Measurements from ENCODE around the gene MYL12B. TPM values are rescaled to one million over a fixed set of nuclear protein-coding genes. Genes with fewer than 3 reads are reported as not detected.

The MYL12B gene
- total RNA-seq, 2 experiments from 2014 or later = 230 to 260 TPM

- TF ChIP-seq CTCF (conservative IDR thresholded peaks at IDR 0.05; ENCODE audit: low read length) (no peak), EZH2phosphoT487 (IDR thresholded peaks at IDR 0.05; ENCODE audit: borderline replicate concordance, low read depth, low read length) (no peak)
- Histone ChIP-seq H3K4me3 (ENCODE audit: low read depth, low read length, poor library complexity, severe bottlenecking) (peak overlapping the region; percentile 16), H3K79me2 (ENCODE audit: insufficient read depth, low read depth, low read length) (no peaks in the 10 kb centered on the region), H3K36me3 (ENCODE audit: insufficient read depth, low read length) (no peaks in the 10 kb centered on the region), H3K4me1 (ENCODE audit: insufficient read depth, low read length, poor library complexity, severe bottlenecking) (peaks cover 42% of the 10 kb centered on the region), H2AFZ (ENCODE audit: low read length) (peak overlapping the region; percentile 97), H3K4me2 (ENCODE audit: low read length) (peak overlapping the region; percentile 57), H3K9me3 (ENCODE audit: low read length) (no peaks in the 10 kb centered on the region), H4K20me1 (ENCODE audit: insufficient read depth, low read length) (no peaks in the 10 kb centered on the region), H3K27ac (ENCODE audit: low read depth, low read length, poor library complexity, severe bottlenecking) (peak overlapping the region; percentile 44), H3K9me2 (ENCODE audit: insufficient read depth, low read length) (no peaks in the 10 kb centered on the region)
- peak; percentile 33 for DNase-seq (ENCODE audit: low spot score)
- ChIA-PET CTCF (ENCODE audit: unreplicated experiment) (interaction anchor here (1.1 to 2.1 kb wide), 2 partner anchors 20 to 23 kb away, joined by 3 to 4 read pairs; no protein-coding TSS in a partner anchor), POLR2A (interaction anchor here (0.6 to 1.5 kb wide), 6 partner anchors 8 to 973 kb away, joined by 3 to 4 read pairs (median 3); no protein-coding TSS in a partner anchor)
- intact Hi-C loops (cut with micrococcal nuclease; ENCODE audit: unreplicated experiment) = loop anchor here (1.0 kb wide), 1 partner anchor 42 kb away; no protein-coding TSS in a partner anchor
- BruUV-seq (replicated peaks) = no TSS peak
Measured at GRCh38 chr18:3319894-3320454, 58.0 kb downstream of the MYL12B start.

- no peaks in the 10 kb centered on the region for H3K79me2 ChIP-seq (ENCODE audit: insufficient read depth, low read depth, low read length)
- POLR2A ChIA-PET = interaction anchor here (0.6 kb wide), 1 partner anchor 145 kb away, joined by 4 read pairs; no protein-coding TSS in a partner anchor
Measured at GRCh38 chr18:3321133-3321812, 59.3 kb downstream of the MYL12B start.

More at GRCh38 chr18:3321133-3321812, 59.3 kb downstream of the MYL12B start:
- Histone ChIP-seq H3K4me1 (ENCODE audit: insufficient read depth, low read length, poor library complexity, severe bottlenecking) (peaks cover 42% of the 10 kb centered on the region), H3K4me2 (ENCODE audit: low read length) (peak overlapping the region; percentile 57), H2AFZ (ENCODE audit: low read length) (peak overlapping the region; percentile 97), H3K27ac (ENCODE audit: low read depth, low read length, poor library complexity, severe bottlenecking) (peak overlapping the region; percentile 44), H3K9me3 (ENCODE audit: low read length) (no peaks in the 10 kb centered on the region; the same call in 1 of the 2 replicates), H3K36me3 (ENCODE audit: insufficient read depth, low read length) (no peaks in the 10 kb centered on the region), H4K20me1 (ENCODE audit: insufficient read depth, low read length) (no peaks in the 10 kb centered on the region), H3K4me3 (ENCODE audit: low read depth, low read length, poor library complexity, severe bottlenecking) (no peak overlapping the region), H3K9me2 (ENCODE audit: insufficient read depth, low read length) (no peaks in the 10 kb centered on the region)
- intact Hi-C loops (cut with micrococcal nuclease; ENCODE audit: unreplicated experiment) = no loop called here
- BruUV-seq (replicated peaks) = no TSS peak
- no peak for TF ChIP-seq EZH2phosphoT487 (IDR thresholded peaks at IDR 0.05; ENCODE audit: borderline replicate concordance, low read depth, low read length)
- TF ChIP-seq CTCF (conservative IDR thresholded peaks at IDR 0.05; ENCODE audit: low read length) = no peak
- DNase-seq (ENCODE audit: low spot score) = peak; percentile 48
- CTCF ChIA-PET (ENCODE audit: unreplicated experiment) = no interaction called here

Measured in OCI-LY7 (cell line).